Measurements from ENCODE around the gene TBPL1. TPM values are rescaled to one million over a fixed set of nuclear protein-coding genes. Genes with fewer than 3 reads are reported as not detected.

TBPL1 gene
- total and polyA plus RNA-seq, 9 of the 15 experiments (the other 6 are each of a cell fraction or from before 2014, with no cell fraction given) = 78.1 to 152 (median 107) TPM

GRCh38 chr6:133959667-133960368, 6.8 kb downstream of the TBPL1 start (continued):
- TF ChIP-seq ZBTB49 (CRISPR knock-in tag; IDR thresholded peaks at IDR 0.05; ENCODE audit: borderline replicate concordance) (no peak), ZNF23 (CRISPR knock-in tag; IDR thresholded peaks at IDR 0.05) (no peak), SRSF9 (IDR thresholded peaks at IDR 0.05; ENCODE audit: borderline replicate concordance, low read depth, low read length) (no peak), HMBOX1 (IDR thresholded peaks at IDR 0.05) (peak; percentile 41; the same call in 1 of the 2 replicates), LEF1 (IDR thresholded peaks at IDR 0.05) (no peak), BHLHE40 (IDR thresholded peaks at IDR 0.05; ENCODE audit: low read length) (no peak), KAT8 (IDR thresholded peaks at IDR 0.05; ENCODE audit: low read depth) (no peak), TEAD2 (tag; IDR thresholded peaks at IDR 0.05) (no peak), ARID3A (IDR thresholded peaks at IDR 0.05; ENCODE audit: borderline replicate concordance, low read depth, low read length) (no peak), CAMTA2 (CRISPR knock-in tag; conservative IDR thresholded peaks at IDR 0.05) (no peak), ZNF146 (CRISPR knock-in tag; IDR thresholded peaks at IDR 0.05; ENCODE audit: unreplicated experiment) (no peak), TFAM (CRISPR knock-in tag; conservative IDR thresholded peaks at IDR 0.05) (no peak), UBTF (IDR thresholded peaks at IDR 0.05; ENCODE audit: borderline replicate concordance in 1 of 2, low read depth in 2 of 2, low read length in 2 of 2) (no peak), STAG1 (CRISPR knock-in tag; IDR thresholded peaks at IDR 0.05; ENCODE audit: borderline replicate concordance) (no peak), SMARCE1 (IDR thresholded peaks at IDR 0.05) (no peak), ZKSCAN8 (CRISPR knock-in tag; IDR thresholded peaks at IDR 0.05) (no peak), ZNF133 (CRISPR knock-in tag; IDR thresholded peaks at IDR 0.05) (no peak), MCM7 (IDR thresholded peaks at IDR 0.05) (no peak), RBM22 (IDR thresholded peaks at IDR 0.05; ENCODE audit: low read depth, low read length, poor library complexity, severe bottlenecking) (no peak), NEUROD1 (IDR thresholded peaks at IDR 0.05; ENCODE audit: borderline replicate concordance, low read depth, low read length, partially characterized antibody) (no peak), ZNF764 (CRISPR knock-in tag; IDR thresholded peaks at IDR 0.05; ENCODE audit: low read depth) (no peak), NCOA2 (IDR thresholded peaks at IDR 0.05; ENCODE audit: partially characterized antibody in 2 of 2) (no peak)

Measured in K562 (cell line).